SIG-M5 treated with dmso at 0.1 percent for 504 hours (cell line): ENCODE measurements around the gene GSG1L2.
A peak's percentile ranks its signal among the peaks of the same experiment; 100 is the strongest.

Experiments
- DNase-seq: peaks from one replicate; lab custom pipeline; 2025; ENCODE audit not compliant: unreplicated experiment; lab: John Stamatoyannopoulos, UW

Gene GSG1L2

GRCh38 chr17:9821921-9822320 is at the start of gene GSG1L2:
TSS of gene GSG1L2 (minus strand) at chr17:9822079. CDS start at chr17:9822071, 8 bp downstream.
- no peak for DNase-seq

GRCh38 chr17:9868552-9868951 is 46.7 kb upstream of the GSG1L2 start:
- no peak for DNase-seq

GRCh38 chr17:9865586-9865985 is 43.7 kb upstream of the GSG1L2 start:
- peak; percentile 71 for DNase-seq

- no peak for DNase-seq
Measured at GRCh38 chr17:9862949-9863348, 41.1 kb upstream of the GSG1L2 start.

GRCh38 chr17:9862220-9862619 is 40.3 kb upstream of the GSG1L2 start:
- no peak for DNase-seq

- DNase-seq, result no peak
Measured at GRCh38 chr17:9860851-9861250, 39.0 kb upstream of the GSG1L2 start.

- no peak for DNase-seq
Measured at GRCh38 chr17:9859781-9860180, 37.9 kb upstream of the GSG1L2 start.

GRCh38 chr17:9855036-9855435 is 33.2 kb upstream of the GSG1L2 start:
- DNase-seq, result no peak

- no peak for DNase-seq
Measured at GRCh38 chr17:9854255-9854654, 32.4 kb upstream of the GSG1L2 start.

GRCh38 chr17:9850151-9850550 is 28.3 kb upstream of the GSG1L2 start:
- DNase-seq, result no peak

- DNase-seq, result no peak
Measured at GRCh38 chr17:9845306-9845705, 23.4 kb upstream of the GSG1L2 start.

- no peak for DNase-seq
Measured at GRCh38 chr17:9844153-9844552, 22.3 kb upstream of the GSG1L2 start.

- DNase-seq, result no peak
Measured at GRCh38 chr17:9843152-9844010, 21.5 kb upstream of the GSG1L2 start.

- no peak for DNase-seq
Measured at GRCh38 chr17:9842057-9842758, 20.3 kb upstream of the GSG1L2 start.

- DNase-seq, result no peak
Measured at GRCh38 chr17:9839433-9839832, 17.6 kb upstream of the GSG1L2 start.

GRCh38 chr17:9837551-9838471 is 15.9 kb upstream of the GSG1L2 start:
- DNase-seq, result no peak

- no peak for DNase-seq
Measured at GRCh38 chr17:9833922-9834321, 12.0 kb upstream of the GSG1L2 start.

GRCh38 chr17:9830711-9831110 is 8.8 kb upstream of the GSG1L2 start:
- DNase-seq, result no peak

- no peak for DNase-seq
Measured at GRCh38 chr17:9829343-9829742, 7.5 kb upstream of the GSG1L2 start.

- no peak for DNase-seq
Measured at GRCh38 chr17:9828296-9829295, 6.7 kb upstream of the GSG1L2 start.
